Astrocyte (in vitro differentiated cells and primary cell): ENCODE results near the gene VASH2.

Source experiments
- EZH2 ChIP-seq: IDR thresholded peaks from 2 replicates; pipeline ENCODE4 v1.6.1; 2012; ENCODE audit warnings: mild to moderate bottlenecking, low read length, inconsistent platforms; ENCODE audit not compliant: insufficient read depth
- TF ChIP-seq, protein P1 (sequence below): IDR thresholded peaks from 2 replicates; pipeline ENCODE4 v1.5.1; 2011; ENCODE audit warnings: low read depth, mild to moderate bottlenecking, inconsistent platforms, low read length, moderate library complexity; ENCODE audit not compliant: insufficient read depth

DNA sequence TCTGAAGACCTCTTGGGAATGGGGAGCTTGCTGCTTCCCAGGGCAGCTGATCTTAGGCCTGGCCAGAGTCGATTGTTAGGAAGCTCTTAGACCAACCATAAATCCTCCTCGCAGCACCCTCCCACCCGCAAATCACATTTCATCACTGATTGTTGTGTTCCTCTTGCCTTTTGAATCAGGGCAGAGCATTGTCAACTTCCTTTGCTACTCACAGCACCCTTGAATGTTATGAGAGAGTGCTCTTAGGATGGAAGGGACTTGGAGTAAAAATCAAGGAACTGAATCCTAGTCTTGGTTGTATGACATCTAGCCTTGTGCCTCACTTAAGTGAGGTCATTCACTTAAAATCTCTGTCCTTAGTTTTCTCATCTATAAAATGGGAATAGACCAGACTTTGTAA is 3.0 kb downstream of the VASH2 start:
- TF ChIP-seq, protein P1, sequence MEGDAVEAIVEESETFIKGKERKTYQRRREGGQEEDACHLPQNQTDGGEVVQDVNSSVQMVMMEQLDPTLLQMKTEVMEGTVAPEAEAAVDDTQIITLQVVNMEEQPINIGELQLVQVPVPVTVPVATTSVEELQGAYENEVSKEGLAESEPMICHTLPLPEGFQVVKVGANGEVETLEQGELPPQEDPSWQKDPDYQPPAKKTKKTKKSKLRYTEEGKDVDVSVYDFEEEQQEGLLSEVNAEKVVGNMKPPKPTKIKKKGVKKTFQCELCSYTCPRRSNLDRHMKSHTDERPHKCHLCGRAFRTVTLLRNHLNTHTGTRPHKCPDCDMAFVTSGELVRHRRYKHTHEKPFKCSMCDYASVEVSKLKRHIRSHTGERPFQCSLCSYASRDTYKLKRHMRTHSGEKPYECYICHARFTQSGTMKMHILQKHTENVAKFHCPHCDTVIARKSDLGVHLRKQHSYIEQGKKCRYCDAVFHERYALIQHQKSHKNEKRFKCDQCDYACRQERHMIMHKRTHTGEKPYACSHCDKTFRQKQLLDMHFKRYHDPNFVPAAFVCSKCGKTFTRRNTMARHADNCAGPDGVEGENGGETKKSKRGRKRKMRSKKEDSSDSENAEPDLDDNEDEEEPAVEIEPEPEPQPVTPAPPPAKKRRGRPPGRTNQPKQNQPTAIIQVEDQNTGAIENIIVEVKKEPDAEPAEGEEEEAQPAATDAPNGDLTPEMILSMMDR = no peak
- no peak for TF ChIP-seq EZH2
